HG02623 (cell line): ENCODE measurements around the gene ZNF440.

Experiments used
- ATAC-seq: cut with Tn5 transposase; IDR thresholded peaks from one replicate; pipeline ENCODE4 v1.9.1; 2021; ENCODE audit warnings: moderate library complexity; ENCODE audit not compliant: unreplicated experiment

Gene ZNF440

DNA sequence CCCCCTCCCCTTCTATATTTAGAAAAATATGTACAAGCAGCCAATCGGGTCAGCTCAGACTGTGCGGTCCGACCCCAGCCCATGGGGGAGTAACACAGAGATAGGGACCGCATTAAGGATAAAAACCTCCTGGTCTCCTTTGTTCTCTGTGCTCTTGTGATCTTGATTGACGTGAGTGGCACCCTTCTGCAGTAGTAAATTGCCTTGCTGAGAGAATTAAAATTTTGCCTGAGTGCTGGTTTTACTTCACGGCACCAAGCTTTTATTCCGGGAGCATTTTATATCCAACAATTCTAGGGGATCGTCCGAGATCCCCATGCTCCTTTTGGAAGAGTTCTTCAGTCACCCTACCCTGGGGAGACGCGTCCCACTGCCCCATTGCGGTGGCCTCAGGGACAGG lies 66.5 kb downstream of the ZNF440 start:
- no peak for ATAC-seq

DNA sequence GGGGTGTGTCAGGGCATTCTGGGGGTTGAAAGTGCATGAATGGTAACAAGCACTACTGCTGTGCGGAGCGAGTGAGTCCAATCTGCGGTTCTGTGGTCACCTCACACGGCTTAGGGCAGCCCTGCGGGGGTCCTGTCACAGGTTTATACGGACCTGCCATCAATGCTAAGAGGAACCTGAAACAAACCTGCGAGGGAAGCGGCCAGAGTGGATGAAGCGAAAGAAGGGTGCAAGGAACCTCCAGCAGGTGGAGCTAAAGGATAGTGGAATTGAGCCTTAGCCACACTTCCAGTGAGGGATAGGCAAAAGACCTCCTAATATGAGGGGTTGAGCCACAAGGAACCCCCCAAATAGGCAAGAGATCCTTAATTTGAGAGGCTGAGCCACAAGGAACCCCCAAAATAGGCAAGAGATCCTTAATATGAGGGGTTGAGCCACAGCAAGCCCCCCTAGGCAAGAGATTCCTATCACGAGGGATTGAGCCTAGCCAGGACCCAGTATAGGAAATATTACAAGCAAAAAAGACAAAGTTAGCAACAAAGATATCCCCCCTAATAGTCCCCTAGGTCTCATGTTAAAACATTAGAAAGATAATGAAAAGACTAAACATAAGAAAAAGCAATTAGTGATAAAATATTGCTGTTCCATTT lies 67.2 kb downstream of the ZNF440 start:
- no peak for ATAC-seq

DNA sequence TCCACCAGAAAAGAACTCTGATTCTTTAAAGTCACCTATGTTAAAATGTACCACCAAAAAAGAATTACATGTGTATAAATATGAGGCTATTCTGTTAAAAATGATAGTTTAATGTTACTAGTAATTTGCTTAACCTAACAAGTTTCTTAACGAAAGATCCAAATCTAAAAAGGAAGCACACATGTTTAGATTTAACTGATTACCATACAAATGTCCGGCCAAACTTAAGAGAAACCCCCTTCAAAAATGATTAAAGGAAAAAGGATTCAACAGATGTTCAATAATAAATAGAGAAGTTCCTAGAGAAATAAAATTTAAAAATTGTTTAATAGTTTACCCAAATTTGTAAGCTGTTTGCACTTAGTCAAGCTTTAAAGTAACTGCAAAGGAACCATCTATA lies 68.5 kb downstream of the ZNF440 start:
- ATAC-seq: no peak
